SK-N-SH treated with all-trans-retinoic acid at 6 μM for 48 hours (cell line): ENCODE results near the gene SHOX.
"Not testable (repeated sequence)": the region's sequence is repeated elsewhere in the genome, so short reads cannot be mapped to it uniquely, and the experiment has no call there.

ENCODE experiments used
- ARNTL ChIP-seq: fragments of 450-650 bp; formaldehyde crosslinking; IDR thresholded peaks from 2 replicates; pipeline ENCODE4 v1.5.0; 2020; ENCODE audit warnings: low read depth, mild to moderate bottlenecking, moderate library complexity, borderline replicate concordance
- BACH2 ChIP-seq: fragments of 250-450 bp; sonication (Bioruptor Pico); IDR thresholded peaks from 2 replicates; pipeline ENCODE4 v1.9.0; 2021; ENCODE audit warnings: mild to moderate bottlenecking, borderline replicate concordance
- ESRRG ChIP-seq: fragments of 250-450 bp; sonication (Bioruptor Pico); IDR thresholded peaks from 2 replicates; pipeline ENCODE4 v1.6.1; 2021; ENCODE audit warnings: mild to moderate bottlenecking
- GLIS3 ChIP-seq: fragments of 250-450 bp; sonication (Bioruptor Pico); IDR thresholded peaks from 2 replicates; pipeline ENCODE4 v1.5.0; 2020; ENCODE audit warnings: mild to moderate bottlenecking, moderate library complexity
- ISL1 ChIP-seq: fragments of 250-450 bp; sonication (Bioruptor Pico); IDR thresholded peaks from 2 replicates; pipeline ENCODE4 v2.1.2; 2022; ENCODE audit warnings: mild to moderate bottlenecking, moderate library complexity
- PATZ1 ChIP-seq: fragments of 250-450 bp; sonication (Bioruptor Pico); IDR thresholded peaks from 2 replicates; pipeline ENCODE4 v1.8.0; 2020; ENCODE audit warnings: mild to moderate bottlenecking, moderate library complexity, borderline replicate concordance
- RARB ChIP-seq: fragments of 250-450 bp; sonication (Bioruptor Pico); IDR thresholded peaks from 2 replicates; pipeline ENCODE4 v1.8.0; 2021; ENCODE audit warnings: mild to moderate bottlenecking, moderate library complexity
- TCF4 ChIP-seq: fragments of 250-450 bp; sonication (Bioruptor Pico); IDR thresholded peaks from 2 replicates; pipeline ENCODE4 v1.8.0; 2021; ENCODE audit warnings: mild to moderate bottlenecking, moderate library complexity, borderline replicate concordance
- ZC3H10 ChIP-seq: fragments of 250-450 bp; sonication (Bioruptor Pico); IDR thresholded peaks from 2 replicates; pipeline ENCODE4 v1.5.1; 2021; ENCODE audit warnings: mild to moderate bottlenecking, moderate library complexity

GRCh38 chrX:618304-618703, 12.3 kb upstream of the SHOX start:
- TF ChIP-seq ZC3H10 (CRISPR knock-in tag); TCF4; ISL1 (CRISPR knock-in tag); ARNTL (CRISPR knock-in tag); BACH2 (CRISPR knock-in tag); GLIS3 (CRISPR knock-in tag); RARB (CRISPR knock-in tag); ESRRG (CRISPR knock-in tag); PATZ1 (CRISPR knock-in tag): not testable (repeated sequence)
